Activated CD8-positive, alpha-beta T cell treated with anti-CD3 and anti-CD28 coated beads for 36 hours (primary cell): ENCODE data around the gene CLCN1. TPM values are rescaled to one million over a fixed set of nuclear protein-coding genes. Genes with fewer than 3 reads are reported as not detected.

ENCODE experiments used
- ATAC-seq: fragments of 200-7000 bp; cut with Tn5 transposase; one replicate; pipeline ENCODE4 v1.10.0; 2021; ENCODE audit warnings: mild to moderate bottlenecking, moderate library complexity
- CTCF ChIA-PET: fragments of 350-600 bp; sonication (Branson Sonifier 250); formaldehyde crosslinking; loops from one replicate; lab custom pipeline; 2021; ENCODE audit warnings: antibody characterized with exemption; lab: Charles Lee
- POLR2A ChIA-PET: fragments of 350-600 bp; sonication (Branson Sonifier 250); formaldehyde crosslinking; loops from one replicate; lab custom pipeline; 2021; ENCODE audit warnings: antibody characterized with exemption; lab: Charles Lee
- DNase-seq: peaks from one replicate; pipeline ENCODE4 v3.0.0-alpha.2; 2020
- H3K27ac Mint-ChIP-seq: one replicate; pipeline ENCODE4 v1.8.0; 2021; ENCODE audit warnings: mild to moderate bottlenecking, mixed read lengths
- H3K27me3 Mint-ChIP-seq: one replicate; pipeline ENCODE4 v1.8.0; 2021; ENCODE audit warnings: mixed read lengths
- H3K36me3 Mint-ChIP-seq: one replicate; pipeline ENCODE4 v1.8.0; 2021; ENCODE audit warnings: low read depth, mixed read lengths
- H3K4me1 Mint-ChIP-seq: one replicate; pipeline ENCODE4 v1.8.0; 2021; ENCODE audit warnings: low read depth, mixed read lengths
- H3K4me3 Mint-ChIP-seq: one replicate; pipeline ENCODE4 v1.8.0; 2021; ENCODE audit warnings: mild to moderate bottlenecking, moderate library complexity, mixed read lengths
- H3K9me3 Mint-ChIP-seq: one replicate; pipeline ENCODE4 v1.8.0; 2021; ENCODE audit warnings: mixed read lengths
- intact Hi-C: fragments of 100-400 bp; cut with micrococcal nuclease; formaldehyde crosslinking; loops from one replicate; pipeline ENCODE4 v1.10.0; 2022
- total RNA-seq, 2 experiments: library from RNA; stranded (reverse); gene quantifications; one replicate each; pipeline ENCODE4 v1.2.3, GENCODE V29; 2021
- TF ChIP-seq, protein P1 (sequence below): fragments of 200-600 bp; IDR thresholded peaks from one replicate; pipeline ENCODE4 v1.8.0; 2022; ENCODE audit warnings: antibody characterized with exemption, mild to moderate bottlenecking

CLCN1 gene
- total RNA-seq, 2 experiments from 2014 or later, result 0.09 TPM; not detected in 1

DNA sequence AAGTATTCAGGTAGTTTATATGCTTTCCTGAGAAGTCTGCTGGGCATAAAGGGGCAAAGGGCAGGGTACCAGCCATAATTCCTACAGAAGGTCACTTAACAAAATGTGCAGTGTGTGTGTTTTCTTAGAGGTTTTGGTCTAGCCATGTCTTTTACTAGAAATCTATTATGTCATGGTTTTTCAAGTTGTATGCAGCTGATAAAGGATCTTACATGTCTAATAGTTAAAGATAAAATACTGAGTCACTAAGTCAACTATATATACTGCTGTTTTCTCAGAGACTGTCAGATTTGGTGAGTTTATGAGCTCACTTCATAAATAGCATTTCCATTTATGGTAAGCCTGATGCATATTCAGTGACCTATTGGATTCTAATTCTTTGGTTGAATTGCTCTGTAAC, 20.0 kb upstream of the CLCN1 start:
- CTCF ChIA-PET, result interaction anchor here (1.0 to 13.9 kb wide), 9 partner anchors 8 to 84 kb away, joined by 3 to 211 read pairs (median 5); partner anchors contain the start of gene CASP2
- no peak for ATAC-seq
- intact Hi-C loops, result no loop called here
- no peak overlapping the region for H3K4me3 Mint-ChIP-seq
- DNase-seq, result no peak
- POLR2A ChIA-PET, result interaction anchor here (0.9 to 1.8 kb wide), 6 partner anchors 9 to 84 kb away, joined by 3 to 9 read pairs (median 4); partner anchors contain the start of gene GSTK1
- TF ChIP-seq, protein P1, sequence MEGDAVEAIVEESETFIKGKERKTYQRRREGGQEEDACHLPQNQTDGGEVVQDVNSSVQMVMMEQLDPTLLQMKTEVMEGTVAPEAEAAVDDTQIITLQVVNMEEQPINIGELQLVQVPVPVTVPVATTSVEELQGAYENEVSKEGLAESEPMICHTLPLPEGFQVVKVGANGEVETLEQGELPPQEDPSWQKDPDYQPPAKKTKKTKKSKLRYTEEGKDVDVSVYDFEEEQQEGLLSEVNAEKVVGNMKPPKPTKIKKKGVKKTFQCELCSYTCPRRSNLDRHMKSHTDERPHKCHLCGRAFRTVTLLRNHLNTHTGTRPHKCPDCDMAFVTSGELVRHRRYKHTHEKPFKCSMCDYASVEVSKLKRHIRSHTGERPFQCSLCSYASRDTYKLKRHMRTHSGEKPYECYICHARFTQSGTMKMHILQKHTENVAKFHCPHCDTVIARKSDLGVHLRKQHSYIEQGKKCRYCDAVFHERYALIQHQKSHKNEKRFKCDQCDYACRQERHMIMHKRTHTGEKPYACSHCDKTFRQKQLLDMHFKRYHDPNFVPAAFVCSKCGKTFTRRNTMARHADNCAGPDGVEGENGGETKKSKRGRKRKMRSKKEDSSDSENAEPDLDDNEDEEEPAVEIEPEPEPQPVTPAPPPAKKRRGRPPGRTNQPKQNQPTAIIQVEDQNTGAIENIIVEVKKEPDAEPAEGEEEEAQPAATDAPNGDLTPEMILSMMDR, result no peak
- H3K36me3 Mint-ChIP-seq, result peaks cover 88% of the 10 kb centered on the region
- no peaks in the 10 kb centered on the region for H3K9me3 Mint-ChIP-seq
- no peaks in the 10 kb centered on the region for H3K27me3 Mint-ChIP-seq
- peaks cover 61% of the 10 kb centered on the region for H3K4me1 Mint-ChIP-seq
- H3K27ac Mint-ChIP-seq, result peak overlapping the region; percentile 54

DNA sequence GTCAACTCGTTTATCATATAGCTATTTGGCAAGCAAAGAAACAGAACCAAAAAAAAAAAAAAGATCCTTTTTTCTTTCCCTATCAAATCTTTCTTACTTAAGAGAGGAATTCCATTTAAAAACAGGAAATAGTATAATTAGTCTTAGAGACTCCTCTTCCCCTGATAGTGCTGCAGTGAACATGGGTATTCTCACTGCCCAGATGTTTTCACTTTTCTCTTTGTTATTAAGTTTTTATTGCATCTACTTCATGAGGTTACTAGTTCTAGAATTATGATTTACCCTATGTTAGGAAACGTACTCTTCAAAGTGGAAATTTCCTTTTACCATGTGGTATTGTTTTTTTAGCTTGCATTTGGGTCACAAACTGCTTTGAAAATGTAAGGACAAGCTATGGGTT, 19.2 kb upstream of the CLCN1 start:
- TF ChIP-seq, protein P1, result no peak
- Mint-ChIP-seq H3K27ac (peak overlapping the region; percentile 54), H3K4me3 (no peak overlapping the region), H3K36me3 (peaks cover 89% of the 10 kb centered on the region), H3K4me1 (peaks cover 54% of the 10 kb centered on the region), H3K27me3 (no peaks in the 10 kb centered on the region), H3K9me3 (no peaks in the 10 kb centered on the region)
- DNase-seq, result no peak
- CTCF ChIA-PET, result interaction anchor here (0.9 to 13.9 kb wide), 11 partner anchors 9 to 84 kb away, joined by 3 to 211 read pairs (median 4); partner anchors contain the start of gene CASP2
- POLR2A ChIA-PET, result interaction anchor here (0.7 to 1.8 kb wide), 9 partner anchors 8 to 83 kb away, joined by 3 to 9 read pairs (median 4); partner anchors contain the start of genes CASP2 and GSTK1
- intact Hi-C loops, result no loop called here
- no peak for ATAC-seq

DNA sequence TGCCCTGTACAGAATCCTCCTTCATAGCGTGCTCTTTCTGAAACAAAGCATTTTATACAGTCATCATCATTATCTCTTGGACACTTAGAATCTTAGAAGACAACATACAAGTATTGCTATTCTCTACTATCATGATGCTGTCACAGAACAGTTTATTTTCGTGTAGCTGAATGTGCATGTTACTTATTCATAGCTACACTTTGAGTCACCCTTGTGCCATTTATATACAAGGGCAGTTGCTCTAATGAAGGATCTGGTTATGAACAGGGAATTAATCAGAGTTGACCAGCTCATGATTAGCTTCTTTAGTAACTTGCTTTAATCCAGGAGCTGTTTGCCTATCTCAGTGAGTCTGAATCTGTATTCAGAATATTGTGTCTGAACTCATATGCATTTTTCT, 16.6 kb upstream of the CLCN1 start:
- H3K4me1 Mint-ChIP-seq, result peaks cover 50% of the 10 kb centered on the region
- peaks cover 88% of the 10 kb centered on the region for H3K36me3 Mint-ChIP-seq
- intact Hi-C loops, result no loop called here
- DNase-seq, result no peak
- POLR2A ChIA-PET, result interaction anchor here (0.6 to 2.7 kb wide), 11 partner anchors 10 to 108 kb away, joined by 3 to 11 read pairs (median 4); partner anchors contain the start of gene CASP2
- H3K9me3 Mint-ChIP-seq, result no peaks in the 10 kb centered on the region
- no peak for ATAC-seq
- no peaks in the 10 kb centered on the region for H3K27me3 Mint-ChIP-seq
- CTCF ChIA-PET, result interaction anchor here (0.6 to 13.9 kb wide), 34 partner anchors 9 to 297 kb away, joined by 3 to 211 read pairs (median 4); partner anchors contain the start of genes CASP2, EPHA1 and GSTK1
- H3K4me3 Mint-ChIP-seq, result no peak overlapping the region
- H3K27ac Mint-ChIP-seq, result no peak overlapping the region
- TF ChIP-seq, protein P1, result no peak

DNA sequence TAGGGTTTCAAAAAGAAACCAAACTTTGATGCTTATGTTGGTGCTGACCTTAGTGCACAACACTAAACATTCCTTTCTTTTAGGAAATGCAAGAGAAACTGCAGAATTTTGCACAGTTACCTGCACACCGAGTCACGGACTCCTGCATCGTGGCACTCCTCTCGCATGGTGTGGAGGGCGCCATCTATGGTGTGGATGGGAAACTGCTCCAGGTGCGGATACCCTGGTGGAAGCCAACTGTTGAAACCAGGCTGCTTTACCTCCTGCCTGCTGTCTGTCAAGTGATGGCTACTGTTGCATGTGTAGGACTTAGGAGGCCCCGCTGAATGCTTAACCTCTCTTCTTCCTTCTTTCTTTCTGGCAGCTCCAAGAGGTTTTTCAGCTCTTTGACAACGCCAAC, 16.1 kb upstream of the CLCN1 start:
- Mint-ChIP-seq H3K9me3 (no peaks in the 10 kb centered on the region), H3K4me3 (no peak overlapping the region), H3K36me3 (peaks cover 88% of the 10 kb centered on the region), H3K27ac (no peak overlapping the region), H3K4me1 (peaks cover 51% of the 10 kb centered on the region), H3K27me3 (no peaks in the 10 kb centered on the region)
- ATAC-seq (peak; percentile 90), DNase-seq (peak; percentile 67)
- ChIA-PET POLR2A (interaction anchor here (0.7 to 2.7 kb wide), 11 partner anchors 10 to 107 kb away, joined by 3 to 11 read pairs (median 4); partner anchors contain the start of gene CASP2), CTCF (interaction anchor here (0.6 to 13.9 kb wide), 34 partner anchors 9 to 297 kb away, joined by 3 to 211 read pairs (median 4); partner anchors contain the start of genes CASP2, EPHA1 and GSTK1)
- intact Hi-C loops, result no loop called here
- TF ChIP-seq, protein P1, result peak; percentile 52
